Measurements from ENCODE around the gene PTPRN. TPM values are rescaled to one million over a fixed set of nuclear protein-coding genes. Genes with fewer than 3 reads are reported as not detected.
"Not testable (repeated sequence)": the region's sequence is repeated elsewhere in the genome, so short reads cannot be mapped to it uniquely, and the experiment has no call there.

Gene PTPRN
- total RNA-seq, 1 experiment from 2014 or later, result 10.0 TPM

GRCh38 chr2:219270055-219270372 lies 39.2 kb downstream of the PTPRN start:
- DNase-seq (ENCODE audit: low spot score), result no peak

GRCh38 chr2:219269362-219270054 lies 39.7 kb downstream of the PTPRN start:
- no peak for DNase-seq (ENCODE audit: low spot score)

GRCh38 chr2:219268294-219268693 lies 40.9 kb downstream of the PTPRN start:
- no peak for DNase-seq (ENCODE audit: low spot score)

GRCh38 chr2:219266886-219267285 lies 42.3 kb downstream of the PTPRN start:
- DNase-seq (ENCODE audit: low spot score), result no peak

- no peak for DNase-seq (ENCODE audit: low spot score)
Measured at GRCh38 chr2:219266232-219266631, 43.0 kb downstream of the PTPRN start.

GRCh38 chr2:219261024-219261855 lies 48.0 kb downstream of the PTPRN start:
- no peak for DNase-seq (ENCODE audit: low spot score)

GRCh38 chr2:219258942-219259341 lies 50.3 kb downstream of the PTPRN start:
- not testable (repeated sequence) for DNase-seq (ENCODE audit: low spot score)

GRCh38 chr2:219254590-219255201 lies 54.5 kb downstream of the PTPRN start:
- no peak for DNase-seq (ENCODE audit: low spot score)

GRCh38 chr2:219253753-219254589 lies 55.2 kb downstream of the PTPRN start, which contains the start of gene TUBA4A:
TSS of gene TUBA4A (minus strand) at chr2:219253918. CDS start at chr2:219253858, 60 bp downstream.
- peak; percentile 34 for DNase-seq (ENCODE audit: low spot score)

GRCh38 chr2:219252900-219253752 lies 56.1 kb downstream of the PTPRN start, which contains the start of gene TUBA4B:
TSS of gene TUBA4B (plus strand) at chr2:219253243. CDS start at chr2:219253408, 165 bp downstream.
- DNase-seq (ENCODE audit: low spot score), result no peak

- DNase-seq (ENCODE audit: low spot score), result no peak
Measured at GRCh38 chr2:219252570-219252899, 56.7 kb downstream of the PTPRN start.

GRCh38 chr2:219252084-219252483 lies 57.1 kb downstream of the PTPRN start:
- no peak for DNase-seq (ENCODE audit: low spot score)

- DNase-seq (ENCODE audit: low spot score), result no peak
Measured at GRCh38 chr2:219251656-219252055, 57.5 kb downstream of the PTPRN start.

- no peak for DNase-seq (ENCODE audit: low spot score)
Measured at GRCh38 chr2:219250049-219250781, 59.0 kb downstream of the PTPRN start.

GRCh38 chr2:219249203-219249980 lies 59.8 kb downstream of the PTPRN start:
- peak; percentile 92 for DNase-seq (ENCODE audit: low spot score)

- DNase-seq (ENCODE audit: low spot score), result no peak
Measured at GRCh38 chr2:219248845-219249202, 60.4 kb downstream of the PTPRN start.

- no peak for DNase-seq (ENCODE audit: low spot score)
Measured at GRCh38 chr2:219247678-219248642, 61.2 kb downstream of the PTPRN start.

GRCh38 chr2:219246559-219246958 lies 62.6 kb downstream of the PTPRN start:
- DNase-seq (ENCODE audit: low spot score), result no peak
